Measurements from ENCODE around the gene MBD2.

The MBD2 gene

DNA sequence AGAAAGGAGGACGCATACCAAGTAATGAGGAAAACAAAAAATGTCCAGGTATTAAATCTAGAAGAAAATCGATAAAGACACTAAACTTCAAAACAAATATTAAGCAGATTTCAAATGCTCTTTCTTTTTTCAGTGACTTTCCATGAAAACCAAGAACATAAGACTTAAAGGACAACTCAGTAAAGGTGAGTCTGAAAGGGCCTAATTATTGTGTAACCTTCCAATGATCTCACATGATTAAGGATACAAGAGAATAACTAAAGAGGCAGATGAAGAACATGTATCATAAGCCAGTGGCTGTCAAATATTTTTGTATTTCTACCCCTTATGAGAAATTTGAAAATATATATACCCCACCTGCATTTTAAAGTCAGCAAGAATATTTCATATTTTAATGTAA is 30.7 kb downstream of the MBD2 start:
- no peak for DNase-seq

DNA sequence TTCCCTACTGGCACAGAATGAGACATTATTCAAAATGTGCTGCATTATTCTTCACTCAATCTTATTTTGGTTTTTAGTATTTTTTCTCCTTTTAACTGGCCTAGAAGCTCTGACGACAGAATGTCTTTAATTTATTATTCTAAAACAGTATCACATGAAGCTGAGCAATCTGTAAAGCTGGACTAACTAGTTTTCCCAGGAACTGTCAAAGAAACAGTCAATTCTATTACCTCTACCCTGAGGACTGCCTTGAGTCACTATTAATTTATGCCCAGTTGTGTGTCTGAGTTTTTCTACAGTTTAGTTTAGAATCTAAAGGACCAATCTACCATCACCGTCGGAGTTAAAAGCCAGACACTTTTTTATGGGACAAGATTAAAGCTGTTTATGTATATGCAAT is 31.6 kb downstream of the MBD2 start:
- DNase-seq: no peak

DNA sequence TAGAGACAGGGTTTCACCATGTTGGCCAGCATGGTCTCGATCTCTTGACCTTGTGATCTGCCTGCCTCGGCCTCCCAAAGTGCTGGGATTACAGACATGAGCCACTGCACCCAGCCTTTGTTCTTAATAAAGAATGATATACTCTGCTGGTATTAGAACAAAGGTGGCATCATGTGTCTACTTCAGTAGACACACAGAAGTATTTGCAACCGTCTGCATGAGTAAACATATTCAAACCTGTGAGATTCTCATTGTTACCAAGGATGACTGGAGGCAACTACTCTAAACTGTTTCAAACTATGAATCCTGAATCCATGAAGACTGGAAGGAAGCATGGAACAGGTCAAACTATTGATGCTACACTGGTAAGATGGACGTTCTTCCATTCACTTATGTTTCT is 32.1 kb downstream of the MBD2 start:
- no peak for DNase-seq

DNA sequence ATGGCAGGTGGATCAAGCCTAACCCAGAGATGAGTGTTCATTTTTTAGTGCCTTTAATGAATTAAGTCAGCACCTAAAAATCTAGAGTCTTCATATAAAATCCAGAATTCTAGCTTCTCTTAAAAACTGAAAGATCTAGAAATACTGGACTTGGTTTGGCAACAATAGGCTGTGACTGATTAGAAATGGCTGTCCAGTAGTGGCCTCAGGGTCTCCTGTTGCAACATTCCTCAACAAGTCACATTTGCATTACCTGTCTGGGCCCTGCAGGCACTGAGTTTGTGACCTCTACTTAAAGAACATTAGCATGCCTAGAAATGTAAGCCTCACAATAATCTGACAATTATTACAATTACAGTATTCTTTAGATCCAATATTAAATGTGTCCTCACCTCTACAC is 33.1 kb downstream of the MBD2 start:
- no peak for DNase-seq

DNA sequence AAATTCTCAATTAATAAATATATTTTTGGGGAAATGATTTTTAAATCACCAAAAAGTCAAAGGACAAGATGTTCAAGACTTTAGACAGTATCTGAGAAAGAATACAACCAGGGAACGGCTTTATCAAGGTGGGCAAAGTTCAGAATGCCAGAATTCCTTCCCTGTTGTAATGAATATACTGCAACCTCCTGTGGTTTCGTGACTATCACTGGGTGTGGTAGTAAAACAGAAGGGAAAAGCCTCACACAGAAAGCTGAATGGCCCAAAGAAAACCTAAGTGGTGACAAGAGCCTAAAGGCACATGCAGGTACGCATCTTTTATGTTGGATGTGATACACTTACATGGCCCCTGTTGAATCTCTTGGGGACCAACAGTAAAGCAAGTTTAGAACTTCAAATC is 37.1 kb downstream of the MBD2 start:
- DNase-seq: no peak

DNA sequence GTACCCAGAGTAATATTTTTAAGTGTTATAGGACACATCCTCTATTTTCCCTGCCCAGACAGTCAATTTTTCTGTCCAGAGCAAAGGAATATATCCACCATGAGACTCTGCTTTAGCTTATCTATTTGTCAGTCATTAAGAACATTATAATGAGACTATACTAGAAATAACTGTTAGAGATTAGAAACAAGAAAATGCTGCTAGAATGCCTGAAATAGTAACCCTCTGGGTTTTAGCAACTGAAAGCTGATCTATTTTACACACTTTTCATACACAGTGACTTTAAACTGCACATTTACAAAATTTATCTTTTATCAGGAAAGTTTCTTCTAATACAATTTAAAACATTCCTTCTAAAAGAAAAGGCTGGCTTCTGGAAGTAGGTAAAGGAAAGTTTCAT is 39.6 kb downstream of the MBD2 start:
- no peak for DNase-seq

DNA sequence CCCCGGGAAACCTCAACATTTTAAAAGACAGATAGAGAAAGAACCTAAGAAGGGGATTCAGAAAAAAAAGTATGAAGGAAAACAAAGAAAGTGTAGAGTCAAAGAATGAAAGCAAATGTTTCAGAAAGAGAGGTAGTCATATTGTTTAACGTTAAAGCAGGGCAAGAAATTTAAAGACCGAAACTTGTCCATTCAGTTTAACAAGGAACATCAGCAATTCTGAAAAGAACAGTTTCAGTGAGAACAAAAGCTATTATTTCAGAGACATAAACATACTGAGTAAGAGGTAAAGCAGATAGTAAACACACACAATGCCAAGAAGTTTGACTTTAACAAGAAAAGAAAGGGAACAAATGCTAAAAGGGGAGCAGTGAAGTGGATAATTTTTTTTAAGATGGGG is 41.1 kb downstream of the MBD2 start:
- DNase-seq: no peak

DNA sequence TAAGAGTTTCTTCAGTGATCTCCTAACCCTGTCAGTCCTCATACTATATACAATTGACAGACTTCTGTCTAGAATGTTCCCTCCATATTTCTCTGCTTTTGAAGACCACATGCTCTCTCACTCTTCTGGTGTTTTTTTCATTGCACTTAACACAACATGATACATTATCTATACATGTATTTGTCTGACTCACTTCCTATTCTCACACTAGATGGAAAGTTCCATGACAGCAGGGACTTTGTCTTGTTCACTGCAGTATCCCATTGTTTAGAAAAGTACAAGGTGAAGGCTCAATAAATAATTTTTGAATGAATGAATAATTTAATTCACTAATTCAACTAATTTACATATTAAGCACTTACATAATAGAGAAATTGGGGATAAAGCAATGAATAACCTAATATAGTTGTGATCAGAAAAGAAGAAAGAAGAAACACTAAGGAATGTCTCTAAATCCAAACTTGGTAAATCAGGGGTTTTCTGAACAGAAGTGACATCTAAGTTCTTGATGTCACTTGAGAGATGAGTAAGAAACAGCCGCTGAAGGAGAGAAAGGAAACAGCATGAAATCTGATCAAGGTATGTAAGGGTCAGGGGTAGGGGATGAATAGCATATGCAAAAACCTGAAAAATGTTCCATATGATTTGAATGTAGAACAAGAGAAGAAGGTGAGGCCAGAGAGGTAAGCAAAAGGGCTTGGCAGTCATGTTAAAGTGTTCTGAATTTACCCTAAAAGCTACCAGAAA is 42.4 kb downstream of the MBD2 start:
- DNase-seq: no peak

DNA sequence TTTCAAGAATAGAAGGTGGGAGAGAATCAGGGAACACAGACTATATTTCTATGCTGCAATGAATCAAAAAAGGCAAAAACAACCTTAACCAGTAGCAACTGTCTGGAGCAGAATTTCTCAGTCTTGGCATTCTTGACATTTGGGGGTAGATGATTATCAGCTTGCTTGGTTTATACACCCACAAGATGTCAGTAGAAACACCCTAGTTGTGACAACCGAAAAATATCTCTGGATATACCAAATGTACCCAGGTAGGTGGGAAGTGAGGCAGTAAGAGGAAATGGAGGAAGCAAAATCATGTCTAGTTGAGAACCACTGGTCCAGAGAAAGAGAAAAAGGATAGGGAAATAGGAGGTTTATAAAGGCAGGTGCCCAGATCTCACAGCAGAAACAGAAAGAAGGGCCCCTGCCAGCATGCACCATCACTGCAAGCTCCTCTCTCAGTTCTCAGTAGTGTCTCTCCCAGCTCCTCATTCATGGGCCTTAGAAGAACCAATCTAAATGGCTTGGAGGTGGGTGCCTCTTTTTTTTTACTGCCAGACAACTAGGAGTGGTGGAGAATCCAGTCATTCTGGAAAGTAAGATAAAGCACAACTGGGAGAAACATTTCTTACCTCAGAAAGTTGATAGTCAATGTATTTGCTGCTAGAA is 50.4 kb downstream of the MBD2 start:
- DNase-seq: no peak

DNA sequence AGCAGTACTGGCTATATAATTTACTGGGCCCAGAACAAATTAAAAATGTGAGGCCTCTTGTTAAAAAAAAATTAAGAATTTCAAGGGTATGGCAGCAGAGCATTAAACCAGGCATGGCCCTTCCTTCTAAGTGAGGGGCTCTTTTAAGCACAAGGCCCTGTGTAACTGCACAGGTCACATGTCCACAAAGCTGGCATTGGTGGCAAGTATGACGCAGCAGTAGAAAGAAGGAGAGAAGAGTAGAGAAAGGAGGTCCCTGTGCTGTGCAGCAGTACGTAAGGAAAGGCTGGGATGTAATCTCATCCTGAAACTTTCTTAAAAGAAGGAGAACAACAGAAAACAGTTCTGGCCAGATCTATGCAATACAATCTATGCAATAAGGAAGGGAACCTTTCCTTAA is 51.2 kb downstream of the MBD2 start:
- no peak for DNase-seq

DNA sequence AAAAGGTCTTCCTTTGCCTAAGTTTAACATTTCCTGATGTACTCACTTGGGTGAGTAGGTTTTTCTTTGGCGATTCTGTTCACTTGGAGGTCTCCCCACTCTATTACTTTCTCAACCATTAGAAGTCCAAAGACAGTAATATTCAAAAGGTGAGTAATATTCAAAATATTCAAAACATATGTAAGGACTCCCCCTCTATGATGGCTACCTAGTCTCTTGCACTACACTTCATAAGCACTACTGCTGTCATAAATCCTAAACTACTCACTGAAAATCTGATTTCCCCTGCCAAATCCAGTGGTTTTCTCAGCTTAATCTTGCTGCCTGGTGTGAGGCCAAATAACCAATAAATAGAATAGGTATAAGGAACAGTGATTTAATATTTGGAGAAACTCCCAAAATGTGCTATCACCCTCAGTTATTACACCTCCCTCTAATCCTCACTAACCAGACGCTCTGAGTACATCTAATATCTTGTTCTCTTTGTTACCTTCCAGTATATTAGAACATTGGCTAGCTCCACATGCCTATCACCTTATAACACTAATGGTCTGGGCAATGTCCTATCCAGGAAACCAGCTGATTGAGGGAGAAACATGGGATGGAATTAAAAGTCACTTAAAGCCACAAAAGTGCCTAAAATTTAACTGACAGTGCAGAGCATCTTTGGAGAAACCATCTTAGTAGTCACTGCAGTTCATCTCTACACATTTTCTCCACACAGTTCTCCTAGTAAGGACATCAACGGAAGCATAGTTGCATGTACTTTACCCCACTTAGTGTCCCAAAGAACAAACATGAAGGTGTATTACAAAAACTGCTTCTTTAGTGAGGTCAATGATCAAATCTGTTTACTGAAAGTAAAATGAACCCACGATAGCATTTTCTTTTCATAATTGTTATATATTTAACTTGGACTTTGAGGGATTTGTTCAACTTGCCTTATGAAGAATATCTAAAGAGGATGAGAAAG is 54.8 kb downstream of the MBD2 start:
- DNase-seq: no peak

DNA sequence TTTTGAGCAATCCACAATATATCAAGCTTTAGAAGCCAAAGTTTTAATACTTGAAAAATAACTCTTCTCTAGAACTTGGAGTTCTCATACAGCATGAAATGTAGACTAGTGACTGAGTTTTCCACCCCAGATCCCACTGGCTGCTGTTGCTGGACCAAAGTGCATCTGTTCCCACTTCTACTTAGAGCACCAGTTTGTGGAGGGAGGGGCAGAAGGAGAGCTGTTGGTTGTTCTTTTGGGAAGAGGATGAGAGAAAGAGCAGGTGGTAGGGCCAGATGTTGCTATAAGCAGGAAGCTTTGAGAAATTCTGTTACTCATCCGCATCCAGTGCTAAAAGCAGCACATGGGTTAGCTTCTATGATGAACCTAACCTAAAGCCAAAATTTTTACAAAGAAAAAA is 59.0 kb downstream of the MBD2 start:
- no peak for DNase-seq

DNA sequence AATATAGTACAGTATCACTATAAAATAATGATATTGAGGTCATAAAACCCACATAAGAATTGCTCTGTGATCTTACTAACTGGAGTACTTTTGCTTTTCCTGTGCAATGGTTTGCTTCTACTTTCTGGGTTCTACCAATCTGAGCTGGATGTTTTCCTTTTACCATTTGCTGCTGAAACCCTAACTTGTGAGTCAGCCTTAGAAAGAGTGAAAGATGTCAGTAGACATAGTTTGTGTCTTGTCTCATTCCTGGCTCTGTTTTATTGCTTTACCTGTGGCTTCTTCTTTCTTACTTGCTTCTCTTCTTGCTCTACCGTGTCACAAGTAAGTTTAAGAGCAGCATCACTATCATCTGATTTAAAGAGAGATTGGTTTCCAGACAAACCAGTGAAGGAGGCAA is 61.0 kb downstream of the MBD2 start:
- no peak for DNase-seq

DNA sequence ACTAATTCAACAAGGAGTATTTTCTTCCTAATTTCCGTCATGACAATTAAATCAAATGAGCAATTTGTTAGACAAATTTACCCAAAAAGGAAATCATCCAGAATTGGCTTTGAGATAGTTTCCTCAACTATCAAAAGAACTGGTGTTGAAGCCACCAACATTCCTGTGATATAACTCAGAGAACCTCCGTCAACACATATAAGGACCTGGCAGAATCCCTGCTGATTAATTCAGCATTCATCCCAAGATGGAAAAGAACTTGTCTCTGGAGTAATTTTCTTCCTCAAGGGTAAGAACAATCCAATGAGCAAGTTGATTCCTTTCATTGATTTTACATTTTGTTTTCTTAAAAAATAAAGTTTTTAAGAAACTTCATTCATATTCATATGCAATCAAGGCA is 62.0 kb downstream of the MBD2 start:
- DNase-seq: no peak

DNA sequence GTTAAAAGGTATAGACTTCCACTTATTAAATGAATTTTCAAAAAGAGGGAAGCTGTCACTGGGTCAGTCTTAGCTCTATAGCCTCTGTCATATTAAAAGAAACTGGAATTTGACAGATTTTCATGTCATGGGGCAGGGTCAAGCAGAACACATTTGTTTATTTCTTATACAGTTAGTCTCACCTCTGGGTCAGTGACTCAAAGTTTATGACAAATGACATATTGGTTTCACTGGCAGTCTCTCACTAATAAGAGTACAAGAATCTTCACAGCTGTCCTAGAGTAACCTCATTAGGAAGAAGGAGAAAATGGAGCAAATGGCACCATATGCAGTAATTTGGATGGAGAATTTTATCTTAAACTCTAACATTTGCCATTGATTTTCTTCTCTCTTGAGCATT is 63.2 kb downstream of the MBD2 start:
- no peak for DNase-seq

DNA sequence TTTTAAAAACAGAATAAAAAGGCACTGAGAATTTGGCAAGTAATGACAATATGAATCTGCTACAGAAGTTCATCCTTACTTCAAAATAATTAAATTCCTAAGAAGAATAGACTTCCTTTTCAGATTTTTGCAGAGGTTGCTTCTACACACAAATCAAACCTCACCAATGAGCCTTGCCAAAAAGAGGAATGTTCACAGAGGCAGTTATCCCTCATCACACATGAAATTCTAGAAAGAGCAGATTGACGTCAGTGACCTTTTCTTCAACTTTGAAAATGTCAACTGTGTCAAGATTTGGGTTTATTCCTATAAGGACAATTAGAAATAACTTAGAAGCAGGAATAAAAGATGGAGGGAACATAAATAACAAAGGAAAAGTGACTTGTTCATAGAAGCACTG is 64.6 kb downstream of the MBD2 start:
- no peak for DNase-seq

DNA sequence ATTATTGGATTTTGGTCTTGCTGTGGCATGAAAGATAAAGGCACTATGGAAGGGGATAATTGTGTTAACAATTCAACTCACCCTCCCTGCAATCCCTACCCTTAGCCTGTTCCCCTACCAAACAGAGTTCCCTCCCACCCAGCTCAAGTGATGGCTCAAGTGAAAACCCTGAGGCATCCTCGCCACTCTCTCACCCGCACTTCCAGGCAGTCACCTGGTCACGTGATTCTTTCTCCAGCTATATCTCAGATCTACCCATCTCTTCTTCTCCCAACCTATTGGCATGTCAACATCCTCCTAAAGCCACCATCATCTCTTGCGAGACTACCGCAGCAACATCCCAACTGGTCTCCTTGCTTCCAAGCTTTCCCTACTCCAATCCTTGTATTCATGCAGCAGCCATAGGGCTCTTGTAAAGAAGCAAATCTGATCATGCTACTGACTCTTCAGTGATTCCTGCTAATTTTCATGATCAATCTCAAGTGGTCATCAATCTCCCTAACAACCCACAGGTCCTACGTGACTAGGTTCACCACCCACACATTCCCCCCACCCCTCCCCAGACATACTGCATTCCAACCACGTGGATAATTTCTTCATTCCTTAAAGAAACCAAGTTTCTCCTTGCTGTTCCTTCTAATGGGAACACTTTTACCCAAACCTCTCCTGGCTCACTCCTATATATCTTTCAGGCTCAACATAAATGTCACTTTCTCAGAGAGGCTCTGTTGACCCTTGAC is 66.7 kb downstream of the MBD2 start:
- DNase-seq: no peak

DNA sequence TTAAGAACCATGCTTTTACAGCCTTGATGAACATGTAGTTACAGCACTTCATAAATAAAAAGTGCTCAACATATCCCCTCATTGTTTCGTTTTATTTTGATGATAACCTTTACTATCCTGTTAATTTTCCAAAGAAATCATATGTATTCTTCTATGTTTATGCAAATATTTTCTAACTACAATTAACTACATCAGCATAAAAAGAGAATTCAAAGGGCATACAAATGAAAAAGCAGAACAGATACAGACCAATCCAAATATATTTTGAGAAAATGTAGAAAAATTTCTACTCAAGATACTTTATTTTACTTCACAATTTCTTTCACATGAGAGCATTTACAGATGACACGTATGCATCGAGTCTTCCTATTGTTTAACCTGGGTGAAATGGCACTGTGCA is 69.1 kb downstream of the MBD2 start:
- no peak for DNase-seq

DNA sequence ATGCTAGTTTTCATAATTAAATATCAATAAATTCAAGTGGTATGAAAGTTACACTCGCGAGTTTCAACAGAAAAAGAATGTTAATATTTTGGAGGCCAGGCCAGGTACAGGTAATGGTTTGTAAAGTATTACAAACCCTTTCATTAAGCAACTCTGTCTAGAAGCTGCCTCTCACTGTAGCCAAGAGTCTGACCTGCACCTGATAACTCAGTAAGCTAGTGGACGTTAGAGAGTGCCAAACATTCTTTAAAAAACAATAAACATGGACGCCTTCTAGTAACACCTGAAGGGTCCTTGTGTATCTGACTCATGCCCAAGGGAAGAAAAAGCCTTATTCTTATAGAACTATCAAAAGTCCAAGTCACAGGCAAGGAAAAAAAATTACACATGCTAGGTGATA is 70.2 kb downstream of the MBD2 start:
- DNase-seq: no peak

DNA sequence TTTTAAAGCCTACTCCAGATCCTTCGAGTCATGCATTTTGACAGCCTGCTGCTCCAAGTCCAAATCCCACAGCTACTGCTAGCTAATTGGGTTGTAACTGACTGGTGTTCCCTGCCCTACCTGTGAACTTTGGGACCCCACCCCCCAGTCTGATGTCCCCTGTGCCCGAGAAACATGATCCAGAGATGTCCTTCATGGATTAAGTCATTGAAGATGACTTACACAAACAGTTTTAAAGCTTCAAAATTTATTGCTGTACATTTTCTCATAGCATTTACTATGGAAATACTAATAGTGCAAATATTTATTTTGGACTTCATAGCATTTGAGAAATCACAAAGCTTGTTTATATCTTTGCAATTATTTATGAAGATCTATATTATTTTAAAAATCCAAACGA is 73.1 kb downstream of the MBD2 start:
- DNase-seq: no peak

DNA sequence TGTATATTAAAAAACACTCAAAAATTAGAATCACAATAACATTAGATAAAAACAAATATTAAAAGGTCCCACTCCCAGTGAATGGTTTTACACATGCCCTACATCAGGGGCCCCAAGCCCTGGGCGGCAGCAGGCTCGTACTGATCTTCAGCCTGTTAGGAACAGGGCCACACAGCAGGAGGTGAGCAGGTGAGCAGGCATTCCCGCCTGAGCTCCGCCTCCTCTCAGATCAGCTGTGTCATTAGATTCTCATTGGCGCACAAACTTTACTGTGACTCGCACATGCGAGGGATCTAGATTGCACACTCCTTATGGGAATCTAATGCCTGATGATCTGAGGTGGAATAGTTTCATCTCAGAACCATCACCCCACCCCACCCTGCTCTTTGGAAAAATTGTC is 74.2 kb downstream of the MBD2 start:
- DNase-seq: no peak

DNA sequence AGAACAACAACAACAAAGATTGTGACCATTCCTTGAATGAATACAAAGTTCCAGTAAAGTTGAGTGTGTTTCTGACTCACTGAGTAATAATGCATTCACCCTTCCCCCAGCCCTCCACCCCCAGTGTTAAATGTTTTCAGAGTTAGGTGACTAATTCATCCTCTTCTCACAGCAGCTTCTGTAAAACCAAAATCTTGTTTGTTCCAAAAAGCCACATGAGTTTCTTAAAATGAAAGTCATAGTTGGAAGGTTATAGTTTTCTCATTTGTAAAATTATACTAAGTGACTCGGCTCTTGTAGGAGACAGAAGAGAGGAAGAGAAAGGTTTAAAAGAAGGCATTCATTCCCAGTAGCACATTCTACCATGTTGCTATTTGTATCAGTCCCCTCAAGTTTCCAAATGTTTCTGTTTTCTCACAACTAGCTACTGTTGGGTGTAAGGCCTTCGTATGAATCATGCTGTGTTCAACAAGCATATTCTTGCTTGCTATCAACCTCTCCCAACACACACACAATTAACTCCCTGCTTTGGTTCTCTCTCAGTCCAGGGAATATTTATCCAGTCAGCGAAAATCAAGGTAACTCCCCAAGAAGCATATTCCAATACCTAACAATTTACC is 75.3 kb downstream of the MBD2 start:
- DNase-seq: peak in 3 of 4 experiments; percentile 2 to 27 (median 12)

DNA sequence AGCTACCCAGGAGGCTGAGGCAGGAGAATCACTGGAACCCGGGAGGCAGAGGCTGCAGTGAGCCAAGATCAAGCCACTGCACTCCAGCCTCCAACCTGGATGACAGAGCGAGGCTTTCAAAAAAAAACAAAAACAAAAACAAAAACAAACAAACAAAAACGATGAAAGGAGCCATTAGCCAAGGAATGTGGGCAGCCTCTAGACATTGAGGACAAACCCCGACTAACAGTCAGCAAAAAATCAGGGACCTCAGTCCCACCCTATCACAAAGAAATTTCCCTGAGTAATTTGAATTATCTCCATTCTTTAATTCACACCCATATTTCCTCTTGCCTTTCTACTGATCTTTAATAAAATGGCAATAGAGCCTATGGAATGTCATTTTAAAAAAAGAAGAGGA is 75.8 kb downstream of the MBD2 start:
- DNase-seq: no peak

Data from activated CD4-positive, CD25-positive, alpha-beta regulatory T cell (primary cell).